Uterus (tissue), 4 donors: ENCODE results near the gene PACRG. TPM values are rescaled to one million over a fixed set of nuclear protein-coding genes. Genes with fewer than 3 reads are reported as not detected.

ENCODE experiments used
- DNase-seq, 2 donors: peaks; one replicate each; pipeline ENCODE4 v3.0.0-alpha.2; 2019 to 2020
- H3K27ac ChIP-seq, 2 donors: fragments of 200-600 bp; sonication (generic); 1 replicate in 1 of 2; 2 replicates in 1 of 2; pipeline ENCODE4 v1.5.1; 2016 to 2018
- H3K27me3 ChIP-seq, 2 donors: fragments of 200-600 bp; sonication (generic); one replicate each; pipeline ENCODE4 v1.5.1; 2018 to 2019; ENCODE audit warnings: control low read depth in 1 of 2
- H3K36me3 ChIP-seq, 2 donors: fragments of 200-600 bp; sonication (generic); one replicate each; pipeline ENCODE4 v1.5.1; 2019; ENCODE audit warnings: control low read depth in 1 of 2
- H3K4me1 ChIP-seq, 2 donors: fragments of 200-600 bp; sonication (generic); one replicate each; pipeline ENCODE4 v1.5.1; 2018 to 2019; ENCODE audit warnings: control low read depth in 1 of 2
- H3K4me3 ChIP-seq, 2 donors: fragments of 200-600 bp; sonication (generic); 1 replicate in 1 of 2; 2 replicates in 1 of 2; pipeline ENCODE4 v1.5.1; 2018 to 2019; ENCODE audit warnings: mild to moderate bottlenecking in 1 of 2
- H3K9me3 ChIP-seq, 2 donors: fragments of 200-600 bp; sonication (generic); one replicate each; pipeline ENCODE4 v1.5.1; 2019; ENCODE audit warnings: control low read depth in 1 of 2
- CTCF ChIP-seq, 4 experiments: fragments of 200-600 bp in 2 of 4; fragments of 450-650 bp in 2 of 4; sonication (generic) in 2 of 4; IDR thresholded peaks; one replicate each; pipeline ENCODE4 v1.5.1; 2016 to 2019; ENCODE audit warnings: antibody characterized with exemption in 4 of 4, mild to moderate bottlenecking in 2 of 4, moderate library complexity in 1 of 4
- POLR2A ChIP-seq, 2 donors: fragments of 450-650 bp; IDR thresholded peaks; one replicate each; pipeline ENCODE4 v1.6.1; 2016; ENCODE audit warnings: antibody characterized with exemption in 2 of 2, mild to moderate bottlenecking in 1 of 2, moderate library complexity in 1 of 2
- intact Hi-C: fragments of 100-400 bp; cut with DNase I; formaldehyde crosslinking; loops from one replicate; pipeline ENCODE4 v1.15.1; 2023; ENCODE audit warnings: low total_unique reads
- total RNA-seq, 4 donors: library from RNA; depleted of rRNA in 3 of 4; stranded (reverse); fragments of >200 nt in 3 of 4; gene quantifications; one replicate each; pipeline versions ENCODE4 v1.1.0 to v1.2.4, GENCODE V29; 2014 to 2023
- donor health status: DM: yes; HTN: yes; CAD: no.

PACRG gene
- total RNA-seq, 4 donors from 2014 or later = 4.6 to 12.3 (median 7.5) TPM

GRCh38 chr6:162751211-162751859, 23.6 kb downstream of the PACRG start:
- H3K4me1 ChIP-seq = no peaks in the 10 kb centered on the region
- intact Hi-C loops = no loop called here
- TF ChIP-seq CTCF (IDR thresholded peaks at IDR 0.05) (no peak), POLR2A (IDR thresholded peaks at IDR 0.05) (no peak)
- no peaks in the 10 kb centered on the region for H3K27me3 ChIP-seq
- H3K4me3 ChIP-seq = no peak overlapping the region
- no peaks in the 10 kb centered on the region for H3K36me3 ChIP-seq
- no peak overlapping the region for H3K27ac ChIP-seq
- H3K9me3 ChIP-seq = no peaks in the 10 kb centered on the region
- DNase-seq = no peak

- no peaks in the 10 kb centered on the region for H3K36me3 ChIP-seq
- intact Hi-C loops = no loop called here
- H3K27me3 ChIP-seq = no peaks in the 10 kb centered on the region
- H3K27ac ChIP-seq = no peak overlapping the region
- DNase-seq = no peak
- no peaks in the 10 kb centered on the region for H3K9me3 ChIP-seq
- H3K4me3 ChIP-seq = no peak overlapping the region
- TF ChIP-seq POLR2A (IDR thresholded peaks at IDR 0.05) (no peak), CTCF (IDR thresholded peaks at IDR 0.05) (no peak)
- no peaks in the 10 kb centered on the region for H3K4me1 ChIP-seq
Measured at GRCh38 chr6:162753775-162754174, 26.0 kb downstream of the PACRG start.

- TF ChIP-seq CTCF (IDR thresholded peaks at IDR 0.05) (no peak), POLR2A (IDR thresholded peaks at IDR 0.05) (no peak)
- no peaks in the 10 kb centered on the region for H3K9me3 ChIP-seq
- no peak for DNase-seq
- H3K4me3 ChIP-seq = no peak overlapping the region
- no peaks in the 10 kb centered on the region for H3K27me3 ChIP-seq
- intact Hi-C loops = no loop called here
- no peaks in the 10 kb centered on the region for H3K4me1 ChIP-seq
- H3K27ac ChIP-seq = no peak overlapping the region
- H3K36me3 ChIP-seq = no peaks in the 10 kb centered on the region
Measured at GRCh38 chr6:162770136-162770535, 42.4 kb downstream of the PACRG start.

GRCh38 chr6:162770955-162771354, 43.2 kb downstream of the PACRG start:
- Histone ChIP-seq H3K27me3 (no peaks in the 10 kb centered on the region), H3K36me3 (no peaks in the 10 kb centered on the region), H3K27ac (no peak overlapping the region), H3K4me3 (no peak overlapping the region), H3K4me1 (no peaks in the 10 kb centered on the region), H3K9me3 (no peaks in the 10 kb centered on the region)
- TF ChIP-seq POLR2A (IDR thresholded peaks at IDR 0.05) = no peak
- no peak for TF ChIP-seq CTCF (IDR thresholded peaks at IDR 0.05)
- intact Hi-C loops = no loop called here
- DNase-seq = no peak

GRCh38 chr6:162772466-162772865, 44.7 kb downstream of the PACRG start:
- Histone ChIP-seq H3K36me3 (no peaks in the 10 kb centered on the region), H3K4me1 (no peaks in the 10 kb centered on the region), H3K4me3 (no peak overlapping the region), H3K9me3 (no peaks in the 10 kb centered on the region), H3K27ac (no peak overlapping the region), H3K27me3 (no peaks in the 10 kb centered on the region)
- TF ChIP-seq CTCF (IDR thresholded peaks at IDR 0.05) (no peak), POLR2A (IDR thresholded peaks at IDR 0.05) (no peak)
- intact Hi-C loops = no loop called here
- DNase-seq = no peak
